ENCODE measurements around the gene SGSM2.
A peak's percentile ranks its signal among the peaks of the same experiment; 100 is the strongest.

SGSM2 gene

GRCh38 chr17:2337544-2338314 is 428 bp downstream of the SGSM2 start:
- Histone ChIP-seq H3K36me3 (ENCODE audit: insufficient read depth, low read length) (peaks cover 45% of the 10 kb centered on the region), H2AFZ (ENCODE audit: low read length) (no peak overlapping the region), H4K20me1 (ENCODE audit: insufficient read depth, low read length) (no peaks in the 10 kb centered on the region), H3K4me2 (ENCODE audit: low read length) (peak overlapping the region; percentile 58), H3K9me2 (ENCODE audit: low read depth, low read length) (no peaks in the 10 kb centered on the region), H3K27me3 (ENCODE audit: insufficient read depth, low read length) (no peaks in the 10 kb centered on the region), H3K79me2 (ENCODE audit: insufficient read depth, low read length) (peaks cover 15% of the 10 kb centered on the region), H3K9ac (ENCODE audit: low read length) (peak overlapping the region; percentile 94), H3K4me1 (ENCODE audit: insufficient read depth, low read length, severe bottlenecking) (peaks cover 23% of the 10 kb centered on the region), H3F3A (ENCODE audit: insufficient read depth, low read length) (no peaks in the 10 kb centered on the region), H3K4me3 (ENCODE audit: low read depth, low read length, poor library complexity, severe bottlenecking) (peak overlapping the region; percentile 91), H3K27ac (ENCODE audit: low read depth, low read length, poor library complexity, severe bottlenecking) (no peak overlapping the region), H3K9me3 (ENCODE audit: low read length) (no peaks in the 10 kb centered on the region)
- TF ChIP-seq CTCF (IDR thresholded peaks at IDR 0.05; ENCODE audit: low read length) (no peak), EZH2 (IDR thresholded peaks at IDR 0.05; ENCODE audit: borderline replicate concordance, low read length) (no peak)

- Histone ChIP-seq H3K4me1 (ENCODE audit: insufficient read depth, low read length, severe bottlenecking) (peaks cover 23% of the 10 kb centered on the region), H3F3A (ENCODE audit: insufficient read depth, low read length) (no peaks in the 10 kb centered on the region), H3K9ac (ENCODE audit: low read length) (peak overlapping the region; percentile 94), H3K27me3 (ENCODE audit: insufficient read depth, low read length) (no peaks in the 10 kb centered on the region), H3K36me3 (ENCODE audit: insufficient read depth, low read length) (peaks cover 45% of the 10 kb centered on the region), H3K4me3 (ENCODE audit: low read depth, low read length, poor library complexity, severe bottlenecking) (peak overlapping the region; percentile 91), H2AFZ (ENCODE audit: low read length) (no peak overlapping the region), H3K9me2 (ENCODE audit: low read depth, low read length) (no peaks in the 10 kb centered on the region), H3K27ac (ENCODE audit: low read depth, low read length, poor library complexity, severe bottlenecking) (no peak overlapping the region), H3K4me2 (ENCODE audit: low read length) (peak overlapping the region; percentile 58), H4K20me1 (ENCODE audit: insufficient read depth, low read length) (no peaks in the 10 kb centered on the region), H3K9me3 (ENCODE audit: low read length) (no peaks in the 10 kb centered on the region), H3K79me2 (ENCODE audit: insufficient read depth, low read length) (peaks cover 15% of the 10 kb centered on the region)
- no peak for TF ChIP-seq EZH2 (IDR thresholded peaks at IDR 0.05; ENCODE audit: borderline replicate concordance, low read length)
These were observed 985 bp downstream of the SGSM2 start for GRCh38 chr17:2338315-2338657.

DNA sequence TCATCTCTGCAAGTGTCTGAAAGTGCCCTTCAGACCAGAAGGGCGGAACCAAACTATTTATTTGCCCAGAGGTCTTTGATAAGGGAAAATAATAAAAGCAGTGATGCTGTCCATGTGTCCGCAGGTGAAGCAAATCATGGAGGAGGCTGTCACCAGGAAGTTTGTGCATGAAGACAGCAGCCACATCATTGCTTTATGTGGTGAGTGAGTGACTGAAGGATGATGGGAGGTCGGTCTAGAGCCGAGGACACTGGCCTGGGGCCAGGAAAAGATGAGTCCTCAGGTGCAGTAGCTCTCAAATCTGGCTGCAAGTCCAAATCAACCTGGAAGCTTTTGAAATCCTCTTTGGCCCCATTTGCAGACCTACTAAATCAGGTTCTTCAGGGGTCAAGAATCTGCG is 6.1 kb downstream of the SGSM2 start:
- Histone ChIP-seq H3K4me3 (ENCODE audit: low read depth, low read length, poor library complexity, severe bottlenecking) (no peak overlapping the region), H3K4me2 (ENCODE audit: low read length) (no peak overlapping the region), H3K27me3 (ENCODE audit: insufficient read depth, low read length) (no peaks in the 10 kb centered on the region), H2AFZ (ENCODE audit: low read length) (no peak overlapping the region), H3K9ac (ENCODE audit: low read length) (no peak overlapping the region), H3K36me3 (ENCODE audit: insufficient read depth, low read length) (peaks cover 41% of the 10 kb centered on the region), H3F3A (ENCODE audit: insufficient read depth, low read length) (no peaks in the 10 kb centered on the region), H3K79me2 (ENCODE audit: insufficient read depth, low read length) (no peaks in the 10 kb centered on the region), H3K27ac (ENCODE audit: low read depth, low read length, poor library complexity, severe bottlenecking) (no peak overlapping the region), H3K9me2 (ENCODE audit: low read depth, low read length) (no peaks in the 10 kb centered on the region), H4K20me1 (ENCODE audit: insufficient read depth, low read length) (no peaks in the 10 kb centered on the region), H3K9me3 (ENCODE audit: low read length) (no peaks in the 10 kb centered on the region), H3K4me1 (ENCODE audit: insufficient read depth, low read length, severe bottlenecking) (peaks cover 1% of the 10 kb centered on the region)
- TF ChIP-seq CTCF (IDR thresholded peaks at IDR 0.05; ENCODE audit: low read length) = no peak
- no peak for TF ChIP-seq EZH2 (IDR thresholded peaks at IDR 0.05; ENCODE audit: borderline replicate concordance, low read length)

DNA sequence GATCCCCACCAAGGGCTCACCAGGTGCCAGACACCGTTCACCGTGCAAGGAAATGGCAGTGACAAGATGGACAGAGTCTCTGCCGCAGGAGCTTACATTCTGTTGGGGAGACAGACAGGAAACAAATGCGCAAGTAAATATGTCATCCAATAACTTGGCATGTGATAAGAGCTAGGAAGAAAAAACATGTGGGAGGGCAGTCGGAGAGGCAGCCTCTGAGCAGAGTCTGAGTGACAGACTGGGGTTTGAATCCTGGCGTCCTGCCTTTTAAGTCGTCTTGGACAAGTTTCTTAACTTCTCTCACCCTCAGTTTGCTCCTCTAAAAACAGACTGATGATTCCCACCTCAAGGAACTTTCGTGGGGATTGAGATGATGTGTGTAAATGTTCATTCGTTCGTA is 7.2 kb downstream of the SGSM2 start:
- Histone ChIP-seq H3K27me3 (ENCODE audit: insufficient read depth, low read length) (no peaks in the 10 kb centered on the region), H3K79me2 (ENCODE audit: insufficient read depth, low read length) (no peaks in the 10 kb centered on the region), H4K20me1 (ENCODE audit: insufficient read depth, low read length) (no peaks in the 10 kb centered on the region), H3K9me2 (ENCODE audit: low read depth, low read length) (no peaks in the 10 kb centered on the region), H3K27ac (ENCODE audit: low read depth, low read length, poor library complexity, severe bottlenecking) (no peak overlapping the region), H3K4me2 (ENCODE audit: low read length) (no peak overlapping the region), H3F3A (ENCODE audit: insufficient read depth, low read length) (no peaks in the 10 kb centered on the region), H3K9me3 (ENCODE audit: low read length) (no peaks in the 10 kb centered on the region), H3K4me1 (ENCODE audit: insufficient read depth, low read length, severe bottlenecking) (no peaks in the 10 kb centered on the region), H3K36me3 (ENCODE audit: insufficient read depth, low read length) (peaks cover 41% of the 10 kb centered on the region), H3K9ac (ENCODE audit: low read length) (no peak overlapping the region), H2AFZ (ENCODE audit: low read length) (no peak overlapping the region), H3K4me3 (ENCODE audit: low read depth, low read length, poor library complexity, severe bottlenecking) (no peak overlapping the region)
- no peak for TF ChIP-seq CTCF (IDR thresholded peaks at IDR 0.05; ENCODE audit: low read length)
- no peak for TF ChIP-seq EZH2 (IDR thresholded peaks at IDR 0.05; ENCODE audit: borderline replicate concordance, low read length)
